ENCODE measurements around the gene PICK1.
A peak's percentile ranks its signal among the peaks of the same experiment; 100 is the strongest.

Gene PICK1

DNA sequence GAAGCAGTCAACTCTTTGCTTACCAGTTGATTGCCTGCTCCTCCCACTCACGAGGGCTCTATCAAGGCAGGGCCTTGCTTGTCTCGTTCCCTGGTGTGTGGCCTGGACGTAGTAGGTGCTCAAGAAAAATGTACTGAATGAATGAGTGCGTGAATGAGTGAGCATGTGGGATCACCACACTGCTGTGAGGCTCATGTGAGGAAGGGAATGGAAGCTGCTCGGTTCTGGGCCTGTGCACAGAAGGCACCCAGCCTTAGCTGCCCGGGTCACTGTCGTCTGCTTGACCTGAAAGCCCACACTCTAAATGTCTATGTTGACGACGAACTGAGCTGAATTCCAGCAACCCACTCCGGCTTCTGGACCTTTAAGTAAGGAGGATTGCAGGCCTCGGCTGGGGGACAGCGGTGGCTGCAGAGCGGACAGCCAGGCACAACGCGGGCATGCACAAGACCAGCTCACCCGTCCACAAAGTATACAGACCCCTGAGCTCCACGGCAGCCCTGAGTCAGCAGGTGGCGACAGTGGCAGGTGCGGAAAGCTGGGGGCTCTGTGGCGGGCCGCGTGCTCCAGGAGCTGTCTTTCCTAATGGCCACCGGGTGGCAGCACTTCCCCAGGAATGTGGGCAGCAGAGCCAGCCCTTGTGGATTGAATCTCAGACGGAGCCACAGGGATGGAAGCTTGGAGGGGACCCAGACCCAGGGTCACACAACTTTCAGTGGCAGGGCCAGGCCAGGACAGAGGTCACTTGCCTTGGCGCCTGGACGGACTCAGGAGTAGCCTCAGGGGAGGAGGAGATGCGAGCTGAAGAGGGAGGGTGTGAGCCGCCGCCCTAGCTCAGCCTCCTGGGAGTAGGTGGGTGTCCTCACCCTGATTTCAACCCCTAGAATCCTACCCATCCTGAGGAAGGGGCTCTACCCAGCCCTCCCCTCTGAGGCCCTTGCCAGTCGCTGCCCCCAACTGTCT, 5.0 kb upstream of the PICK1 start:
- peak; percentile 61 for DNase-seq (ENCODE audit: low read depth, low spot score)
- peak; percentile 79 for TF ChIP-seq CTCF (IDR thresholded peaks at IDR 0.05; ENCODE audit: low read depth, low read length)
- no peak overlapping the region for H3K4me3 ChIP-seq (ENCODE audit: low read depth, low read length)
- in situ Hi-C loops (cut with HindIII; ENCODE audit: low sequenced_read_pairs): no loop called here

GRCh38 chr22:38062791-38063190, 5.6 kb downstream of the PICK1 start:
- no peak for DNase-seq (ENCODE audit: low read depth, low spot score)
- TF ChIP-seq CTCF (IDR thresholded peaks at IDR 0.05; ENCODE audit: low read depth, low read length): no peak
- H3K4me3 ChIP-seq (ENCODE audit: low read depth, low read length): no peak overlapping the region
- in situ Hi-C loops (cut with HindIII; ENCODE audit: low sequenced_read_pairs): no loop called here

DNA sequence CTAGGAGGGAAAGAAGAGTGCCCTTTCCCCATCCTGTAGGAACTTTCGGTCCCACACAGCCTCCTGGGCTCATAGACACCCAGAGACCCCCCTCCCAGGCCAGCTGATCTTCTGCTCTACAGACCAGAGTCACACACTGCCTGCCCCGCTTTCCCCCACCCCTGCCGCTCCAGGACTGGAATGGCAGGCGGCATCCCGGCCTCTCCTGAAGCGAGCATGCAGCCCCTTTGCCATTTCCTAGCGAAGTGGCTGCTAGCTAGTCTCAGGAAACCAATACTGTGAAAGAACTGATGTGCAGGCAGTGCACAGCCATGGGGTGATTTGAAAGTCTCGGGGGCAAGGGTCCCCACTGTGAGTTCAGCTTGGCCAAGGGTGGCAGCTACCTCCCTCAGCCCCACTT, 8.3 kb downstream of the PICK1 start:
- DNase-seq (ENCODE audit: low read depth, low spot score): no peak
- TF ChIP-seq CTCF (IDR thresholded peaks at IDR 0.05; ENCODE audit: low read depth, low read length): no peak
- in situ Hi-C loops (cut with HindIII; ENCODE audit: low sequenced_read_pairs): no loop called here
- H3K4me3 ChIP-seq (ENCODE audit: low read depth, low read length): no peak overlapping the region

DNA sequence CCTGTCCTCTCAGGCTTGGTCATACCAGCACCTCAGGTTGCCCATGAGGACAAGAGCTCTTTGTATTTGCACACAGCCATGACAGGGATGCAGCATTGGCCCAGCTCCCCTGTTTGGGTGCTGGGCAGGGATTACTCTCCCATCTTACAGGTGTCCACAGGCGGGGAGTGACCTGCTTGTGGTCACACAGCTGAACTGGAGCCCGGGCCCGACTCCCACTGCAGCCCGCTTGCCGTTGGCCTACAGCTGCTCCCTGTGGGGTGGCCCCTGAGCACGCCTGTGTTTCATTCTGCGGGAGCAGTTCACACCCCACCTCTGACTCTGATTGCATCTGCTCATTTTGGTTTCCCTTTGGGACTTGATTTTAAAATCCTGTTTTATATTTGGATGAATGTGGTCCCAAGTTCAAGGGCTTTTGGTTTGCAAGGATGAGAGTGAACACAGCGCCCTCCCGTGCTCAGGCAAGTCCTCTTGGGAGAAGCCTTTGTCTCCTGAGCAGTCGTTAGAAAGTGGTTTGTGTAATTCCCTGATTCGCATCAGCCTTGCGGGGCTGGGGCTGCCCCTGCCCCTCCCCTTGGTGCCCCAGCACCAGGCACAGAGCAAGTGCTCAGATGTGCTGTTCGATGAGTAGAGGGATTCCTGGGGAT, 9.3 kb downstream of the PICK1 start:
- no peak for TF ChIP-seq CTCF (IDR thresholded peaks at IDR 0.05; ENCODE audit: low read depth, low read length)
- no peak for DNase-seq (ENCODE audit: low read depth, low spot score)
- in situ Hi-C loops (cut with HindIII; ENCODE audit: low sequenced_read_pairs): no loop called here
- no peak overlapping the region for H3K4me3 ChIP-seq (ENCODE audit: low read depth, low read length)

- no peak overlapping the region for H3K4me3 ChIP-seq (ENCODE audit: low read depth, low read length)
- no peak for TF ChIP-seq CTCF (IDR thresholded peaks at IDR 0.05; ENCODE audit: low read depth, low read length)
- DNase-seq (ENCODE audit: low read depth, low spot score): no peak
- in situ Hi-C loops (cut with HindIII; ENCODE audit: low sequenced_read_pairs): no loop called here
These were observed 9.8 kb downstream of the PICK1 start for GRCh38 chr22:38067028-38067415.

DNA sequence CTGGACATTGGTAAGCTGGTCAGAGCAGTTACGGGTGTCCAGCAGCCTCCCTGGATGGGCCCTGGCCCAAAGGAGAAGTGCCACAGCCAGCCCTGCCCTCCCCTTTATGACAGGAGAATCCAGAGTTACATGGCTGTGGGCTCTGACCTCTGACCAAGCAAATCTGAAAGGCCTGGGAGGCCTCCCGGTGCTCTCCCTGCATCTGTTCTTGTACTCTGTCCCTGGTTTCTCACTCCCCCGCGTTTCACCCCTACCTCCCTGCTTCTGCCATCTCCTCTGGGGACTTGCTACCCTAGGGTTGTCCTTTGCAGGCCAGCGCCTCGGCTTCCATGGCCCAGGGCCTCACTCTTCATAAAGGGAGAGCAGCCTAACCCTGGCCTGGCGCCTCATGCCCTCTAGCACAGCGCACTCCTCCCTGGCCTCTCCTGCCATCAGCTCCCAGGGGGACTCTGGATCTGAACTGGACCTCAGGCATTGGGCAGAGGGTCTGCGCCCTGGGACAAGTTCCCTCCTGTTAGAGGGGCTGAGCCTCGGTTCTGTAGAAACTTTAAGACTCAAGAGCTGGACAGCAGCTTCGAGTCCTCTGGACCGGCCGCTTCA, 10.7 kb downstream of the PICK1 start:
- in situ Hi-C loops (cut with HindIII; ENCODE audit: low sequenced_read_pairs): no loop called here
- DNase-seq (ENCODE audit: low read depth, low spot score): no peak
- no peak overlapping the region for H3K4me3 ChIP-seq (ENCODE audit: low read depth, low read length)
- TF ChIP-seq CTCF (IDR thresholded peaks at IDR 0.05; ENCODE audit: low read depth, low read length): no peak
